Smooth muscle cell (in vitro differentiated cells): ENCODE results near the gene EYS. TPM values are rescaled to one million over a fixed set of nuclear protein-coding genes. Genes with fewer than 3 reads are reported as not detected.

Source experiments
- DNase-seq: peaks from one replicate; lab custom pipeline; 2025; ENCODE audit not compliant: unreplicated experiment; lab: John Stamatoyannopoulos, UW
- H2AFZ ChIP-seq: fragments of 200-600 bp; sonication (generic); 2 replicates; pipeline ENCODE4 v1.6.0; 2016; ENCODE audit warnings: antibody characterized with exemption, low read depth, mild to moderate bottlenecking
- H3F3A ChIP-seq: fragments of 200-600 bp; sonication (generic); 2 replicates; pipeline ENCODE4 v1.6.0; 2017; ENCODE audit warnings: antibody characterized with exemption, low read depth
- H3K27ac ChIP-seq: fragments of 200-600 bp; sonication (generic); 2 replicates; pipeline ENCODE4 v1.5.1; 2016; ENCODE audit warnings: low read depth, mild to moderate bottlenecking
- H3K27me3 ChIP-seq: fragments of 200-600 bp; sonication (generic); 2 replicates; pipeline ENCODE4 v1.6.1; 2016; ENCODE audit warnings: low read depth, mild to moderate bottlenecking
- H3K36me3 ChIP-seq: fragments of 200-600 bp; sonication (generic); 2 replicates; pipeline ENCODE4 v1.5.1; 2016; ENCODE audit warnings: low read depth
- H3K4me1 ChIP-seq: fragments of 200-600 bp; sonication (generic); 2 replicates; pipeline ENCODE4 v1.5.1; 2016; ENCODE audit warnings: low read depth
- H3K4me2 ChIP-seq: fragments of 200-600 bp; sonication (generic); 2 replicates; pipeline ENCODE4 v1.6.0; 2016; ENCODE audit warnings: mild to moderate bottlenecking
- H3K4me3 ChIP-seq: fragments of 200-600 bp; sonication (generic); 2 replicates; pipeline ENCODE4 v1.5.1; 2016; ENCODE audit warnings: mild to moderate bottlenecking
- H3K79me2 ChIP-seq: fragments of 200-600 bp; sonication (generic); 2 replicates; pipeline ENCODE4 v1.6.0; 2016; ENCODE audit warnings: low read depth, mild to moderate bottlenecking
- H3K9ac ChIP-seq: fragments of 200-600 bp; sonication (generic); 2 replicates; pipeline ENCODE4 v1.6.0; 2016; ENCODE audit warnings: low read depth
- H3K9me3 ChIP-seq: fragments of 200-600 bp; sonication (generic); replicated peaks from 2 replicates; pipeline ENCODE4 v1.5.1; 2016; ENCODE audit warnings: low read depth
- H4K20me1 ChIP-seq: fragments of 200-600 bp; sonication (generic); 2 replicates; pipeline ENCODE4 v1.6.0; 2016; ENCODE audit warnings: low read depth
- WGBS: methylation state at CpG from one replicate; pipeline ENCODE4 v1.1.7; 2016; ENCODE audit warnings: low lambda C conversion rate; 5-methylcytosine and 5-hydroxymethylcytosine counted together
- polyA plus RNA-seq: library from polyadenylated mRNA; unstranded; fragments of >200 nt; fragmentation: Nextera tagmentation; extraction: Ambion mirVana; gene quantifications from 2 replicates; pipeline ENCODE4 v1.2.1, GENCODE V29; 2016
- total RNA-seq: library from RNA; depleted of rRNA; stranded (reverse); fragments of >200 nt; gene quantifications from 2 replicates; pipeline ENCODE4 v1.2.3, GENCODE V29; 2014
- TF ChIP-seq, protein P1 (sequence below): fragments of 200-600 bp; sonication (generic); IDR thresholded peaks from 2 replicates; pipeline ENCODE4 v1.5.1; 2017; ENCODE audit warnings: borderline replicate concordance, mild to moderate bottlenecking, antibody characterized with exemption; ENCODE audit not compliant: insufficient read depth, poor library complexity, severe bottlenecking

The EYS gene
- total and polyA plus RNA-seq, 2 experiments from 2014 or later, result 0.07 to 0.18 TPM

DNA sequence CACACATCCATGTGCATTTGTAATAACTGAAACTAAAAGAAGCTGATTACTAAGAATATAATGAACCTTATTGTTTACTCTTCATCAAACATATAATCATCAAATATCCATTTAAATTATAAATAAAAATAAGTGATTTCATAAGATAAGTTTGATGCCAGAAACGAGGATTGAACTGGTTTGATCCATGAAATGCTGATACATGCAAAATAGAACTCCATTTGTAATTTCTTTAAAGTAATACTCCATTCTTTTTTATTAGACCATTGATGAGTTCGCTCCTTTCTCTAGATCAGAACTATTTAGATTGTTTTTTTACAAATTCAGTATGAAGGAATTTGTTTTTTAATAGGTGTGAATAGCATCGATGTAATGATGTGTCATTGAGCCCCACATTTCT lies 57.6 kb downstream of the EYS start:
- no peaks in the 10 kb centered on the region for H3F3A ChIP-seq
- H3K4me1 ChIP-seq, result no peaks in the 10 kb centered on the region
- no peaks in the 10 kb centered on the region for H3K79me2 ChIP-seq
- WGBS, result 87% methylated on average over 3 of the region's 3 CpGs
- no peak for DNase-seq
- no peak overlapping the region for H3K4me3 ChIP-seq
- no peak overlapping the region for H3K9ac ChIP-seq
- H3K9me3 ChIP-seq, result no peaks in the 10 kb centered on the region
- no peak overlapping the region for H3K27ac ChIP-seq
- TF ChIP-seq, protein P1, sequence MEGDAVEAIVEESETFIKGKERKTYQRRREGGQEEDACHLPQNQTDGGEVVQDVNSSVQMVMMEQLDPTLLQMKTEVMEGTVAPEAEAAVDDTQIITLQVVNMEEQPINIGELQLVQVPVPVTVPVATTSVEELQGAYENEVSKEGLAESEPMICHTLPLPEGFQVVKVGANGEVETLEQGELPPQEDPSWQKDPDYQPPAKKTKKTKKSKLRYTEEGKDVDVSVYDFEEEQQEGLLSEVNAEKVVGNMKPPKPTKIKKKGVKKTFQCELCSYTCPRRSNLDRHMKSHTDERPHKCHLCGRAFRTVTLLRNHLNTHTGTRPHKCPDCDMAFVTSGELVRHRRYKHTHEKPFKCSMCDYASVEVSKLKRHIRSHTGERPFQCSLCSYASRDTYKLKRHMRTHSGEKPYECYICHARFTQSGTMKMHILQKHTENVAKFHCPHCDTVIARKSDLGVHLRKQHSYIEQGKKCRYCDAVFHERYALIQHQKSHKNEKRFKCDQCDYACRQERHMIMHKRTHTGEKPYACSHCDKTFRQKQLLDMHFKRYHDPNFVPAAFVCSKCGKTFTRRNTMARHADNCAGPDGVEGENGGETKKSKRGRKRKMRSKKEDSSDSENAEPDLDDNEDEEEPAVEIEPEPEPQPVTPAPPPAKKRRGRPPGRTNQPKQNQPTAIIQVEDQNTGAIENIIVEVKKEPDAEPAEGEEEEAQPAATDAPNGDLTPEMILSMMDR, result no peak
- no peaks in the 10 kb centered on the region for H4K20me1 ChIP-seq
- H3K27me3 ChIP-seq, result no peaks in the 10 kb centered on the region
- H3K36me3 ChIP-seq, result no peaks in the 10 kb centered on the region
- H3K4me2 ChIP-seq, result no peak overlapping the region
- no peak overlapping the region for H2AFZ ChIP-seq

DNA sequence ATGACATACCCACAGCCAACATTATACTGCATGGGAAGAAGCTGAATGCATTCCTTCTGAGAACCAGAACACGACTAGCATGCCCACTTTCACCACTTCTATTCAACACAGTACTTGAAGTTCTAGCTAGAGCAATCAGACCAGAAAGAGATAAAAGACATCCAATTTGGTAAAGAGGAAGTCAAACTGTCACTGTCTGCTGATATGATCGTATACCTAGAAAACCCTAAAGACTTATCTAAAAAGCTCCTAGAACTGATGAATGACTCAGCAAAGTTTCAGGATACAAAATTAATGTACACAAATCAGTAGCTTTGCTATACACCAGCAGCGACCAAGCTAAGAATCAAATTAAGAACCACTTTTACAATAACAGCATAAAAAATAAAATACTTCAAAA lies 60.5 kb downstream of the EYS start:
- H3K36me3 ChIP-seq, result no peaks in the 10 kb centered on the region
- no peak overlapping the region for H3K4me2 ChIP-seq

DNA sequence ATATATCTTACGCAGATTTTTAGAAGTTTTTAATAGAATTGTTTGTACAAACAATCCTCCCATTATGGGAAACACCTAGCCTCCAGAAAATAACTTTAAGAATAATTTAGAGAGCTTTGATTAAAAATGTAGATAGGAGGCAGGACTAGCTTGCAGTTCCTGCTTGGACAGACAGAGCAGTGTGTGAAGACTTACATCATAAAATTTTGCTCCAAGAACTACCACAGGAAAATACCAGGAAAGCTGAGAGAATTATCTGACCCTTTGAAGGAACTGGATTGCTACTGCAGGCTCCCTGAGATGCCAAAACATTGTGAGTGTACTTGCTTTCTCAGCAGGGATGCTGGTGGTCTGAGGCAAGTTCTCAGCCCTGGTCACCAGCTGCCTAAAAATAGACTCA lies 64.2 kb downstream of the EYS start:
- H3K9me3 ChIP-seq, result no peaks in the 10 kb centered on the region
- TF ChIP-seq, protein P1, result no peak

More for the DNA sequence above, 60.5 kb downstream of the EYS start:
- Histone ChIP-seq H3K9ac (no peak overlapping the region), H4K20me1 (no peaks in the 10 kb centered on the region), H2AFZ (no peak overlapping the region), H3K27me3 (no peaks in the 10 kb centered on the region), H3K9me3 (no peaks in the 10 kb centered on the region), H3K79me2 (no peaks in the 10 kb centered on the region), H3K4me1 (no peaks in the 10 kb centered on the region), H3F3A (no peaks in the 10 kb centered on the region), H3K27ac (no peak overlapping the region), H3K4me3 (no peak overlapping the region)
- WGBS, result 82% methylated on average over 3 of the region's 3 CpGs
- no peak for DNase-seq
- TF ChIP-seq, protein P1, result no peak

DNA sequence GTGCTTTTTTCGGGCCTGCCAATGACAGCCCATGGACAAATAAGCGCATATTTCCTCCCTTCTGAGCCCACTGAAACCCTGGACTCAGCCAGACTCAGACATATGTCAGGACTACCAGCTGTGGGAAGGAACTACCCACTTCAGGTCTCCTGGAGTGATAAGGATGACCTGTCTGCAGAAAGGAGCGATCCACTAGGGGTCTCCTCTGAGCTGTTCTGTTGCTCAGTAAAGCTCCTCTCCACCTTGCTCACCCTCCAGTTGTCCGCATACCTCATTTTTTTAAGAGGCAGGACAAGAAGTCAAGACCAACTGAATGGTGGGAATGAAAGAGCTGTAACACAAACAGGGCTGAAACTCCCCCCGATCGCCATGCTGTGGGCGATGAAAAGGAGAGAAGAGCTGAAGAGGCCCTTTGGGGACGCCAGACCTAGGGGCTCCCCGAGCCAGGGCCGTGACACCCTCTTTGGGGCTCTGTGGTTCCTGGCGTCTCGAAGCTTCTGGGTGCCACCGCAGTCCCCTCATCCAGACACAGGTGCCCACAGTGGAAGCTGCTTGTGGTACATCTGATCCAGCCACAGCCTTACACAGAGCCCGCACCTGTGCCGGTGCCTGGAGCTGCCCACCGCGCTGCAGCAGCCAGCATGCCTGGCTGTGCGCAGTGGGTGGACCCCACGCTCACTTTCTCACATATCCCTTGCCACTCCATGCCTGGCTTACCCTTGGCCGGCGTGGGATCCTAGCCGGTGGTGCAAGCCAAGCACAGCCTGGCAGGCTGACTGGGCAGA lies 68.8 kb downstream of the EYS start:
- H3K36me3 ChIP-seq, result no peaks in the 10 kb centered on the region
- whole genome bisulfite sequencing, result 89% methylated on average over 22 of the region's 22 CpGs
- no peak overlapping the region for H2AFZ ChIP-seq
- no peaks in the 10 kb centered on the region for H3K79me2 ChIP-seq
- no peaks in the 10 kb centered on the region for H4K20me1 ChIP-seq
- no peak overlapping the region for H3K4me2 ChIP-seq
- H3K27me3 ChIP-seq, result no peaks in the 10 kb centered on the region
- no peaks in the 10 kb centered on the region for H3K9me3 ChIP-seq
- H3K27ac ChIP-seq, result no peak overlapping the region
- H3F3A ChIP-seq, result no peaks in the 10 kb centered on the region
- no peak for DNase-seq
- H3K4me3 ChIP-seq, result no peak overlapping the region
- TF ChIP-seq, protein P1, result peak; percentile 30
- no peaks in the 10 kb centered on the region for H3K4me1 ChIP-seq
- no peak overlapping the region for H3K9ac ChIP-seq

More for the DNA sequence above, 64.2 kb downstream of the EYS start:
- no peak for DNase-seq
- no peaks in the 10 kb centered on the region for H3K27me3 ChIP-seq
- no peaks in the 10 kb centered on the region for H3K79me2 ChIP-seq
- no peak overlapping the region for H2AFZ ChIP-seq
- no peak overlapping the region for H3K27ac ChIP-seq
- no peak overlapping the region for H3K9ac ChIP-seq
- no peaks in the 10 kb centered on the region for H3K4me1 ChIP-seq
- H3K4me2 ChIP-seq, result no peak overlapping the region
- H3K4me3 ChIP-seq, result no peak overlapping the region
- no peaks in the 10 kb centered on the region for H3F3A ChIP-seq
- WGBS, result 91% methylated on average over 1 of the region's 1 CpG
- H4K20me1 ChIP-seq, result no peaks in the 10 kb centered on the region
- H3K36me3 ChIP-seq, result no peaks in the 10 kb centered on the region
